ENCODE measurements around the gene TSBP1. TPM values are rescaled to one million over a fixed set of nuclear protein-coding genes. Genes with fewer than 3 reads are reported as not detected.

The TSBP1 gene
- total RNA-seq (2012; rRNA removed), result not detected in 2 replicates

GRCh38 chr6:32371803-32372202, at the start of gene TSBP1:
Gene TSBP1 (minus strand): TSS chr6:32371903. CDS start chr6:32371706, 197 bp downstream.
- Histone ChIP-seq H3K27me3 (ENCODE audit: control insufficient read depth, insufficient read depth, low read length) (peaks cover 13% of the 10 kb centered on the region), H3K36me3 (ENCODE audit: insufficient read depth, low read length) (no peaks in the 10 kb centered on the region), H3K4me3 (ENCODE audit: low read length) (no peak within 1 kb of the TSS), H3K4me2 (ENCODE audit: low read length) (no peak within 1 kb of the TSS), H3K9me3 (replicated peaks; ENCODE audit: low read length) (no peaks in the 10 kb centered on the region), H3K4me1 (ENCODE audit: control insufficient read depth, insufficient read depth, low read length) (peaks cover 13% of the 10 kb centered on the region), H3K9ac (ENCODE audit: low read depth, low read length) (no peak within 1 kb of the TSS)

- Histone ChIP-seq H3K36me3 (ENCODE audit: insufficient read depth, low read length) (no peaks in the 10 kb centered on the region), H3K9me3 (replicated peaks; ENCODE audit: low read length) (no peaks in the 10 kb centered on the region), H3K9ac (ENCODE audit: low read depth, low read length) (no peak overlapping the region), H3K4me2 (ENCODE audit: low read length) (no peak overlapping the region), H3K27me3 (ENCODE audit: control insufficient read depth, insufficient read depth, low read length) (peaks cover 70% of the 10 kb centered on the region), H3K4me1 (ENCODE audit: control insufficient read depth, insufficient read depth, low read length) (no peaks in the 10 kb centered on the region), H3K4me3 (ENCODE audit: low read length) (no peak overlapping the region)
Measured at GRCh38 chr6:32416036-32416435, 44.3 kb upstream of the TSBP1 start.

GRCh38 chr6:32415521-32416019, 43.9 kb upstream of the TSBP1 start:
- no peak overlapping the region for H3K4me3 ChIP-seq (ENCODE audit: low read length)
- no peaks in the 10 kb centered on the region for H3K4me1 ChIP-seq (ENCODE audit: control insufficient read depth, insufficient read depth, low read length)
- peaks cover 69% of the 10 kb centered on the region for H3K27me3 ChIP-seq (ENCODE audit: control insufficient read depth, insufficient read depth, low read length)
- H3K9ac ChIP-seq (ENCODE audit: low read depth, low read length), result no peak overlapping the region
- no peaks in the 10 kb centered on the region for H3K9me3 ChIP-seq (replicated peaks; ENCODE audit: low read length)
- no peak overlapping the region for H3K4me2 ChIP-seq (ENCODE audit: low read length)
- H3K36me3 ChIP-seq (ENCODE audit: insufficient read depth, low read length), result no peaks in the 10 kb centered on the region

- H3K4me1 ChIP-seq (ENCODE audit: control insufficient read depth, insufficient read depth, low read length), result no peaks in the 10 kb centered on the region
- peaks cover 59% of the 10 kb centered on the region for H3K27me3 ChIP-seq (ENCODE audit: control insufficient read depth, insufficient read depth, low read length)
- no peak overlapping the region for H3K4me3 ChIP-seq (ENCODE audit: low read length)
- H3K36me3 ChIP-seq (ENCODE audit: insufficient read depth, low read length), result no peaks in the 10 kb centered on the region
- no peak overlapping the region for H3K4me2 ChIP-seq (ENCODE audit: low read length)
- H3K9ac ChIP-seq (ENCODE audit: low read depth, low read length), result no peak overlapping the region
- H3K9me3 ChIP-seq (replicated peaks; ENCODE audit: low read length), result no peaks in the 10 kb centered on the region
Measured at GRCh38 chr6:32413427-32414047, 41.8 kb upstream of the TSBP1 start.

GRCh38 chr6:32411566-32412327, 40.0 kb upstream of the TSBP1 start:
- Histone ChIP-seq H3K4me2 (ENCODE audit: low read length) (no peak overlapping the region), H3K9ac (ENCODE audit: low read depth, low read length) (no peak overlapping the region), H3K4me3 (ENCODE audit: low read length) (no peak overlapping the region), H3K4me1 (ENCODE audit: control insufficient read depth, insufficient read depth, low read length) (no peaks in the 10 kb centered on the region), H3K27me3 (ENCODE audit: control insufficient read depth, insufficient read depth, low read length) (peaks cover 72% of the 10 kb centered on the region), H3K9me3 (replicated peaks; ENCODE audit: low read length) (no peaks in the 10 kb centered on the region), H3K36me3 (ENCODE audit: insufficient read depth, low read length) (no peaks in the 10 kb centered on the region)

GRCh38 chr6:32410906-32411305, 39.2 kb upstream of the TSBP1 start:
- H3K4me2 ChIP-seq (ENCODE audit: low read length), result no peak overlapping the region
- no peak overlapping the region for H3K4me3 ChIP-seq (ENCODE audit: low read length)
- H3K36me3 ChIP-seq (ENCODE audit: insufficient read depth, low read length), result no peaks in the 10 kb centered on the region
- H3K27me3 ChIP-seq (ENCODE audit: control insufficient read depth, insufficient read depth, low read length), result peaks cover 71% of the 10 kb centered on the region
- no peaks in the 10 kb centered on the region for H3K9me3 ChIP-seq (replicated peaks; ENCODE audit: low read length)
- H3K4me1 ChIP-seq (ENCODE audit: control insufficient read depth, insufficient read depth, low read length), result no peaks in the 10 kb centered on the region
- no peak overlapping the region for H3K9ac ChIP-seq (ENCODE audit: low read depth, low read length)

- H3K4me1 ChIP-seq (ENCODE audit: control insufficient read depth, insufficient read depth, low read length), result no peaks in the 10 kb centered on the region
- no peak within 1 kb of the TSS for H3K4me3 ChIP-seq (ENCODE audit: low read length)
- H3K9ac ChIP-seq (ENCODE audit: low read depth, low read length), result no peak within 1 kb of the TSS
- H3K9me3 ChIP-seq (replicated peaks; ENCODE audit: low read length), result no peaks in the 10 kb centered on the region
- H3K4me2 ChIP-seq (ENCODE audit: low read length), result no peak within 1 kb of the TSS
- no peaks in the 10 kb centered on the region for H3K36me3 ChIP-seq (ENCODE audit: insufficient read depth, low read length)
- peaks cover 57% of the 10 kb centered on the region for H3K27me3 ChIP-seq (ENCODE audit: control insufficient read depth, insufficient read depth, low read length)
Measured at GRCh38 chr6:32406857-32407256, 35.2 kb upstream of the TSBP1 start, which contains the start of gene BTNL2. Gene BTNL2 (minus strand): TSS chr6:32407181. CDS start chr6:32407123, 58 bp downstream.

- Histone ChIP-seq H3K9me3 (replicated peaks; ENCODE audit: low read length) (no peaks in the 10 kb centered on the region), H3K27me3 (ENCODE audit: control insufficient read depth, insufficient read depth, low read length) (peaks cover 50% of the 10 kb centered on the region)
Measured at GRCh38 chr6:32406197-32406596, 34.5 kb upstream of the TSBP1 start.

GRCh38 chr6:32405656-32406055, 34.0 kb upstream of the TSBP1 start:
- Histone ChIP-seq H3K4me2 (ENCODE audit: low read length) (no peak overlapping the region), H3K4me1 (ENCODE audit: control insufficient read depth, insufficient read depth, low read length) (no peaks in the 10 kb centered on the region), H3K9me3 (replicated peaks; ENCODE audit: low read length) (no peaks in the 10 kb centered on the region), H3K27me3 (ENCODE audit: control insufficient read depth, insufficient read depth, low read length) (peaks cover 46% of the 10 kb centered on the region), H3K9ac (ENCODE audit: low read depth, low read length) (no peak overlapping the region), H3K4me3 (ENCODE audit: low read length) (no peak overlapping the region), H3K36me3 (ENCODE audit: insufficient read depth, low read length) (no peaks in the 10 kb centered on the region)

More at GRCh38 chr6:32406197-32406596, 34.5 kb upstream of the TSBP1 start:
- Histone ChIP-seq H3K9ac (ENCODE audit: low read depth, low read length) (no peak overlapping the region), H3K4me2 (ENCODE audit: low read length) (no peak overlapping the region), H3K4me3 (ENCODE audit: low read length) (no peak overlapping the region), H3K4me1 (ENCODE audit: control insufficient read depth, insufficient read depth, low read length) (no peaks in the 10 kb centered on the region), H3K36me3 (ENCODE audit: insufficient read depth, low read length) (no peaks in the 10 kb centered on the region)

GRCh38 chr6:32402812-32403211, 31.1 kb upstream of the TSBP1 start:
- H3K4me2 ChIP-seq (ENCODE audit: low read length), result no peak overlapping the region
- no peaks in the 10 kb centered on the region for H3K9me3 ChIP-seq (replicated peaks; ENCODE audit: low read length)
- no peaks in the 10 kb centered on the region for H3K36me3 ChIP-seq (ENCODE audit: insufficient read depth, low read length)
- no peak overlapping the region for H3K4me3 ChIP-seq (ENCODE audit: low read length)
- H3K9ac ChIP-seq (ENCODE audit: low read depth, low read length), result no peak overlapping the region
- H3K27me3 ChIP-seq (ENCODE audit: control insufficient read depth, insufficient read depth, low read length), result peaks cover 44% of the 10 kb centered on the region
- H3K4me1 ChIP-seq (ENCODE audit: control insufficient read depth, insufficient read depth, low read length), result no peaks in the 10 kb centered on the region

GRCh38 chr6:32401284-32401963, 29.7 kb upstream of the TSBP1 start:
- no peak overlapping the region for H3K4me3 ChIP-seq (ENCODE audit: low read length)
- H3K9me3 ChIP-seq (replicated peaks; ENCODE audit: low read length), result no peaks in the 10 kb centered on the region
- H3K27me3 ChIP-seq (ENCODE audit: control insufficient read depth, insufficient read depth, low read length), result peaks cover 30% of the 10 kb centered on the region
- H3K4me2 ChIP-seq (ENCODE audit: low read length), result no peak overlapping the region
- no peaks in the 10 kb centered on the region for H3K4me1 ChIP-seq (ENCODE audit: control insufficient read depth, insufficient read depth, low read length)
- H3K36me3 ChIP-seq (ENCODE audit: insufficient read depth, low read length), result no peaks in the 10 kb centered on the region
- H3K9ac ChIP-seq (ENCODE audit: low read depth, low read length), result no peak overlapping the region
